ENCODE data around the gene MYH10.
A peak's percentile ranks its signal among the peaks of the same experiment; 100 is the strongest.

Gene MYH10

GRCh38 chr17:8445536-8445935, 185.0 kb downstream of the MYH10 start:
- DNase-seq (ENCODE audit: low spot score) = no peak

GRCh38 chr17:8444494-8444893, 186.0 kb downstream of the MYH10 start:
- DNase-seq (ENCODE audit: low spot score) = no peak

- DNase-seq (ENCODE audit: low spot score) = no peak
Observed at GRCh38 chr17:8443756-8444155, 186.8 kb downstream of the MYH10 start.

- no peak for DNase-seq (ENCODE audit: low spot score)
Observed at GRCh38 chr17:8442310-8442709, 188.2 kb downstream of the MYH10 start.

- DNase-seq (ENCODE audit: low spot score) = no peak
Observed at GRCh38 chr17:8441690-8442089, 188.8 kb downstream of the MYH10 start.

GRCh38 chr17:8439681-8440080, 190.8 kb downstream of the MYH10 start:
- no peak for DNase-seq (ENCODE audit: low spot score)

- no peak for DNase-seq (ENCODE audit: low spot score)
Observed at GRCh38 chr17:8438441-8438840, 192.1 kb downstream of the MYH10 start.

- DNase-seq (ENCODE audit: low spot score) = no peak
Observed at GRCh38 chr17:8436844-8437171, 193.7 kb downstream of the MYH10 start.

- peak; percentile 78 for DNase-seq (ENCODE audit: low spot score)
Observed at GRCh38 chr17:8436169-8436843, 194.2 kb downstream of the MYH10 start.

- peak; percentile 100 for DNase-seq (ENCODE audit: low spot score)
Observed at GRCh38 chr17:8435245-8436168, 195.0 kb downstream of the MYH10 start, which contains the start of gene NDEL1. Gene NDEL1 (plus strand): TSS chr17:8435884. CDS start chr17:8444272, 8,388 bp downstream.

- peak; percentile 82 for DNase-seq (ENCODE audit: low spot score)
Observed at GRCh38 chr17:8430966-8431365, 199.6 kb downstream of the MYH10 start.

- DNase-seq (ENCODE audit: low spot score) = no peak
Observed at GRCh38 chr17:8426802-8427201, 203.7 kb downstream of the MYH10 start.

GRCh38 chr17:8426094-8426720, 204.3 kb downstream of the MYH10 start:
- no peak for DNase-seq (ENCODE audit: low spot score)
